Activated CD8-positive, alpha-beta T cell treated with anti-CD3 and anti-CD28 coated beads for 36 hours (primary cell): Measurements from ENCODE around the gene PDCL2. TPM values are rescaled to one million over a fixed set of nuclear protein-coding genes. Genes with fewer than 3 reads are reported as not detected.
"Not testable (repeated sequence)": the region's sequence is repeated elsewhere in the genome, so short reads cannot be mapped to it uniquely, and the experiment has no call there.

Source experiments
- ATAC-seq: fragments of 200-7000 bp; cut with Tn5 transposase; one replicate; pipeline ENCODE4 v1.10.0; 2021; ENCODE audit warnings: mild to moderate bottlenecking, moderate library complexity
- CTCF ChIA-PET: fragments of 350-600 bp; sonication (Branson Sonifier 250); formaldehyde crosslinking; loops from one replicate; lab custom pipeline; 2021; ENCODE audit warnings: antibody characterized with exemption; lab: Charles Lee
- POLR2A ChIA-PET: fragments of 350-600 bp; sonication (Branson Sonifier 250); formaldehyde crosslinking; loops from one replicate; lab custom pipeline; 2021; ENCODE audit warnings: antibody characterized with exemption; lab: Charles Lee
- DNase-seq: peaks from one replicate; pipeline ENCODE4 v3.0.0-alpha.2; 2020
- H3K27ac Mint-ChIP-seq: one replicate; pipeline ENCODE4 v1.8.0; 2021; ENCODE audit warnings: mild to moderate bottlenecking, mixed read lengths
- H3K27me3 Mint-ChIP-seq: one replicate; pipeline ENCODE4 v1.8.0; 2021; ENCODE audit warnings: mixed read lengths
- H3K36me3 Mint-ChIP-seq: one replicate; pipeline ENCODE4 v1.8.0; 2021; ENCODE audit warnings: low read depth, mixed read lengths
- H3K4me1 Mint-ChIP-seq: one replicate; pipeline ENCODE4 v1.8.0; 2021; ENCODE audit warnings: low read depth, mixed read lengths
- H3K4me3 Mint-ChIP-seq: one replicate; pipeline ENCODE4 v1.8.0; 2021; ENCODE audit warnings: mild to moderate bottlenecking, moderate library complexity, mixed read lengths
- H3K9me3 Mint-ChIP-seq: one replicate; pipeline ENCODE4 v1.8.0; 2021; ENCODE audit warnings: mixed read lengths
- CTCF ChIP-seq: fragments of 200-600 bp; IDR thresholded peaks from one replicate; pipeline ENCODE4 v1.8.0; 2022; ENCODE audit warnings: antibody characterized with exemption, mild to moderate bottlenecking
- intact Hi-C: fragments of 100-400 bp; cut with micrococcal nuclease; formaldehyde crosslinking; loops from one replicate; pipeline ENCODE4 v1.10.0; 2022
- total RNA-seq, 2 experiments: library from RNA; stranded (reverse); gene quantifications; one replicate each; pipeline ENCODE4 v1.2.3, GENCODE V29; 2021

Gene PDCL2
- total RNA-seq, 2 experiments from 2014 or later: not detected

- ChIA-PET CTCF (no interaction called here), POLR2A (no interaction called here)
- H3K9me3 Mint-ChIP-seq: peaks cover 4% of the 10 kb centered on the region
- ATAC-seq (no peak), DNase-seq (no peak)
- no peaks in the 10 kb centered on the region for H3K36me3 Mint-ChIP-seq
- H3K27ac Mint-ChIP-seq: no peak overlapping the region
- peaks cover 22% of the 10 kb centered on the region for H3K27me3 Mint-ChIP-seq
- TF ChIP-seq CTCF: no peak
- intact Hi-C loops: no loop called here
- H3K4me3 Mint-ChIP-seq: no peak overlapping the region
- H3K4me1 Mint-ChIP-seq: peaks cover 13% of the 10 kb centered on the region
Measured at GRCh38 chr4:55560096-55560495, 31.9 kb downstream of the PDCL2 start.

GRCh38 chr4:55554453-55555030 lies 37.5 kb downstream of the PDCL2 start:
- intact Hi-C loops: loop anchor here (5.0 kb wide), 1 partner anchor 207 kb away; the partner anchor contains the start of gene SRD5A3
- Mint-ChIP-seq H3K9me3 (peaks cover 4% of the 10 kb centered on the region), H3K36me3 (no peaks in the 10 kb centered on the region), H3K27me3 (peaks cover 31% of the 10 kb centered on the region), H3K4me3 (no peak overlapping the region), H3K4me1 (peaks cover 17% of the 10 kb centered on the region), H3K27ac (no peak overlapping the region)
- ChIA-PET CTCF (interaction anchor here (0.7 to 1.2 kb wide), 4 partner anchors 16 to 209 kb away, joined by 3 to 7 read pairs (median 4); no protein-coding TSS in a partner anchor), POLR2A (no interaction called here)
- TF ChIP-seq CTCF: peak; percentile 58
- DNase-seq: no peak
- no peak for ATAC-seq

GRCh38 chr4:55553441-55554201 lies 38.4 kb downstream of the PDCL2 start:
- peaks cover 4% of the 10 kb centered on the region for H3K9me3 Mint-ChIP-seq
- H3K27ac Mint-ChIP-seq: no peak overlapping the region
- POLR2A ChIA-PET: no interaction called here
- DNase-seq: peak; percentile 23
- CTCF ChIA-PET: interaction anchor here (1.0 to 2.4 kb wide), 3 partner anchors 9 to 208 kb away, joined by 3 to 6 read pairs (median 6); partner anchors contain the start of gene SRD5A3
- peaks cover 22% of the 10 kb centered on the region for H3K4me1 Mint-ChIP-seq
- TF ChIP-seq CTCF: no peak
- no peaks in the 10 kb centered on the region for H3K36me3 Mint-ChIP-seq
- H3K27me3 Mint-ChIP-seq: peaks cover 28% of the 10 kb centered on the region
- no peak overlapping the region for H3K4me3 Mint-ChIP-seq
- ATAC-seq: no peak
- intact Hi-C loops: loop anchor here (5.0 kb wide), 1 partner anchor 206 kb away; the partner anchor contains the start of gene SRD5A3

GRCh38 chr4:55551964-55552363 lies 40.1 kb downstream of the PDCL2 start:
- H3K4me3 Mint-ChIP-seq, H3K9me3 Mint-ChIP-seq, H3K36me3 Mint-ChIP-seq, ATAC-seq, H3K27ac Mint-ChIP-seq, POLR2A ChIA-PET: not testable (repeated sequence)
- H3K4me1 Mint-ChIP-seq: peaks cover 31% of the 10 kb centered on the region
- CTCF ChIA-PET: interaction anchor here (2.4 kb wide), 1 partner anchor 206 kb away, joined by 6 read pairs; the partner anchor contains the start of gene SRD5A3
- peak; percentile 11 for DNase-seq
- intact Hi-C loops: loop anchor here (5.0 kb wide), 1 partner anchor 205 kb away; the partner anchor contains the start of gene SRD5A3
- H3K27me3 Mint-ChIP-seq: peaks cover 19% of the 10 kb centered on the region

GRCh38 chr4:55549888-55550287 lies 42.2 kb downstream of the PDCL2 start:
- no peak for TF ChIP-seq CTCF
- Mint-ChIP-seq H3K4me1 (peaks cover 34% of the 10 kb centered on the region), H3K27ac (peak overlapping the region; percentile 80), H3K36me3 (no peaks in the 10 kb centered on the region), H3K4me3 (no peak overlapping the region), H3K9me3 (no peaks in the 10 kb centered on the region), H3K27me3 (peaks cover 13% of the 10 kb centered on the region)
- intact Hi-C loops: loop anchor here (5.0 to 10.0 kb wide), 2 partner anchors 115 to 203 kb away; partner anchors contain the start of gene SRD5A3
- DNase-seq (peak; percentile 14), ATAC-seq (peak; percentile 52)
- ChIA-PET POLR2A (interaction anchor here (1.0 kb wide), 1 partner anchor 113 kb away, joined by 4 read pairs; no protein-coding TSS in a partner anchor), CTCF (interaction anchor here (1.1 to 1.6 kb wide), 2 partner anchors 11 to 205 kb away, joined by 3 to 8 read pairs; no protein-coding TSS in a partner anchor)
